HEK293 (cell line): Measurements from ENCODE around the gene LKAAEAR1.

ENCODE experiments used
- CTCF ChIA-PET: fragments of 350-600 bp; formaldehyde crosslinking; extraction: SDS; loops from one replicate; lab custom pipeline; 2021; ENCODE audit warnings: antibody characterized with exemption; lab: Yijun Ruan, JAX
- POLR2A ChIA-PET: fragments of 300-600 bp; formaldehyde crosslinking; extraction: SDS; loops from one replicate; lab custom pipeline; 2020; ENCODE audit warnings: antibody characterized with exemption, inconsistent platforms; lab: Yijun Ruan, JAX
- H3K27ac ChIP-seq: fragments of 200-500 bp; sonication (Bioruptor generic); 2 replicates; pipeline ENCODE4 v1.5.1; 2014; ENCODE audit warnings: low read depth, low read length, control low read depth, inconsistent platforms; ENCODE audit errors: extremely low read depth
- H3K36me3 ChIP-seq, 2 experiments: fragments of 200-500 bp in 1 of 2; sonication (Bioruptor generic) in 1 of 2; 1 replicate in 1 of 2; 2 replicates in 1 of 2; pipeline ENCODE4 v1.5.1; 2014 to 2017; ENCODE audit warnings: inconsistent platforms in 2 of 2, low read length in 2 of 2; ENCODE audit not compliant: control insufficient read depth in 2 of 2, insufficient read depth in 1 of 2
- H3K4me1 ChIP-seq: fragments of 200-500 bp; sonication (Bioruptor generic); 2 replicates; pipeline ENCODE4 v1.5.1; 2014; ENCODE audit warnings: mild to moderate bottlenecking, low read length, inconsistent platforms; ENCODE audit not compliant: control insufficient read depth, insufficient read depth
- H3K4me3 ChIP-seq: 2 replicates; pipeline ENCODE4 v1.5.1; 2011; ENCODE audit warnings: low read depth, mild to moderate bottlenecking, control low read depth, low read length, moderate library complexity
- H3K9me3 ChIP-seq: fragments of 200-500 bp; sonication (Bioruptor generic); 2 replicates; pipeline ENCODE4 v1.5.1; 2014; ENCODE audit warnings: low read depth, low read length, inconsistent platforms; ENCODE audit not compliant: control insufficient read depth, insufficient read depth
- BCL11B ChIP-seq: fragments of 450-650 bp; formaldehyde crosslinking; IDR thresholded peaks from 2 replicates; pipeline ENCODE4 v1.5.1; 2016; ENCODE audit warnings: low read depth, missing biosample characterization, missing genetic modification characterization
- OVOL3 ChIP-seq: fragments of 450-650 bp; formaldehyde crosslinking; IDR thresholded peaks from 2 replicates; pipeline ENCODE4 v1.5.1; 2016; ENCODE audit warnings: missing biosample characterization, missing genetic modification characterization
- RBAK ChIP-seq: fragments of 450-650 bp; formaldehyde crosslinking; IDR thresholded peaks from 2 replicates; pipeline ENCODE4 v1.5.1; 2016; ENCODE audit warnings: missing biosample characterization, missing genetic modification characterization
- SALL2 ChIP-seq: fragments of 450-650 bp; formaldehyde crosslinking; IDR thresholded peaks from 2 replicates; pipeline ENCODE4 v1.5.0; 2017; ENCODE audit warnings: missing biosample characterization, mild to moderate bottlenecking, missing genetic modification characterization, borderline replicate concordance
- YY2 ChIP-seq: fragments of 450-650 bp; formaldehyde crosslinking; IDR thresholded peaks from 2 replicates; pipeline ENCODE4 v1.5.1; 2016; ENCODE audit warnings: missing biosample characterization, missing genetic modification characterization
- ZNF266 ChIP-seq: fragments of 450-650 bp; formaldehyde crosslinking; IDR thresholded peaks from 2 replicates; pipeline ENCODE4 v1.5.1; 2016; ENCODE audit warnings: missing biosample characterization, missing genetic modification characterization, low read depth
- ZNF423 ChIP-seq: fragments of 450-650 bp; formaldehyde crosslinking; IDR thresholded peaks from 2 replicates; pipeline ENCODE4 v1.5.1; 2016; ENCODE audit warnings: missing biosample characterization, missing genetic modification characterization
- ZNF530 ChIP-seq: fragments of 450-650 bp; formaldehyde crosslinking; IDR thresholded peaks from 2 replicates; pipeline ENCODE4 v1.5.1; 2016; ENCODE audit warnings: low read depth, missing biosample characterization, missing genetic modification characterization
- ZNF571 ChIP-seq: fragments of 450-650 bp; formaldehyde crosslinking; IDR thresholded peaks from 2 replicates; pipeline ENCODE4 v1.5.0; 2017; ENCODE audit warnings: missing biosample characterization, missing genetic modification characterization
- ZNF585B ChIP-seq: fragments of 450-650 bp; formaldehyde crosslinking; IDR thresholded peaks from 2 replicates; pipeline ENCODE4 v1.5.1; 2016; ENCODE audit warnings: missing biosample characterization, missing genetic modification characterization
- ZNF610 ChIP-seq: fragments of 450-650 bp; formaldehyde crosslinking; IDR thresholded peaks from 2 replicates; pipeline ENCODE4 v1.5.1; 2016; ENCODE audit warnings: missing biosample characterization, missing genetic modification characterization, borderline replicate concordance
- ZNF791 ChIP-seq: fragments of 450-650 bp; formaldehyde crosslinking; IDR thresholded peaks from 2 replicates; pipeline ENCODE4 v1.5.1; 2016; ENCODE audit warnings: missing biosample characterization, missing genetic modification characterization
- ZNF843 ChIP-seq: fragments of 450-650 bp; formaldehyde crosslinking; IDR thresholded peaks from 2 replicates; pipeline ENCODE4 v1.5.1; 2016; ENCODE audit warnings: missing biosample characterization, missing genetic modification characterization
- TF ChIP-seq, protein P1 (sequence below): fragments of 450-650 bp; formaldehyde crosslinking; IDR thresholded peaks from 2 replicates; pipeline ENCODE4 v1.5.1; 2017; ENCODE audit warnings: missing biosample characterization, missing genetic modification characterization
- TF ChIP-seq, protein P2 (sequence below): fragments of 450-650 bp; formaldehyde crosslinking; IDR thresholded peaks from 2 replicates; pipeline ENCODE4 v1.5.1; 2016; ENCODE audit warnings: missing biosample characterization, missing genetic modification characterization, borderline replicate concordance
- TF ChIP-seq, protein P3 (sequence below): fragments of 450-650 bp; IDR thresholded peaks from 2 replicates; pipeline ENCODE4 v1.5.1; 2018; ENCODE audit warnings: missing biosample characterization, missing genetic modification characterization
- TF ChIP-seq, protein P4 (sequence below): fragments of 450-650 bp; formaldehyde crosslinking; IDR thresholded peaks from 2 replicates; pipeline ENCODE4 v1.5.1; 2017; ENCODE audit warnings: missing biosample characterization, missing genetic modification characterization
- TF ChIP-seq, protein P5 (sequence below): fragments of 450-650 bp; formaldehyde crosslinking; IDR thresholded peaks from 2 replicates; pipeline ENCODE4 v1.5.1; 2016; ENCODE audit warnings: missing biosample characterization, missing genetic modification characterization
- TF ChIP-seq, protein P6 (sequence below): fragments of 450-650 bp; formaldehyde crosslinking; IDR thresholded peaks from 2 replicates; pipeline ENCODE4 v1.5.1; 2016; ENCODE audit warnings: missing biosample characterization, missing genetic modification characterization
- TF ChIP-seq, protein P7 (sequence below): fragments of 450-650 bp; formaldehyde crosslinking; IDR thresholded peaks from 2 replicates; pipeline ENCODE4 v1.5.1; 2016; ENCODE audit warnings: missing biosample characterization, missing genetic modification characterization

The LKAAEAR1 gene

DNA sequence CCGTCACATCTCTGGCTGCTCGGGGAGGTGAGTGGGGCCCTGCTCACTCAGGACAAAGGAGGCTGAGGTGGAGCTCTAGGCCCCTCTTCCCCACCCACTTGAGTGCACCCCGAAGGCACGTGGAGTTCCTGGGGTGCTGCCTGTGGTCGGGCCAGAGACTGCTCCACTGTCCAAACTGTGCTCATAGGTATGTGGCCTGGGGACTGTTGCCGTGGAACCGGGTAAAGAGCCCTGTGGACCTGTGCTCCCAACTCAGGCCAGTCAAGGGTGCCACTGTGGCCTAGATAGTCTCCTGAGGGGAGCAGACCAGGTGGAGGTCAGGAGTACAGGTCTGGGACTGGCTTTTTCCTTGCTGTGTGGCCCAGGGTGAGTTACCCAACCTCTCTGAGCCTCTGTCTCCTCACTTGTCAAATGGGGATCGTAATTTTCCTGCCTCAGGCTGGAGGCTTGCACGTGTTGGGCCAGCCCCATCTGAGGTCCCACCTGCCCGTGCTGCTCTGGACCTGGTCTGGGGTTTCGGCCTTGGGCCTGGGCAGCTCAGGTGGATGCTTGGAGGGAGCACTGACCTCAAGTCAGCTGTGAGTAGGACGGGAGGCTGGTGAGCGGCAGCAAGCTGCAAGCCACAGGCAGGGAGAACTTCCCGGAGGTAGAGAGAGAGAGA, 35.6 kb upstream of the LKAAEAR1 start:
- Histone ChIP-seq H3K4me1 (no peaks in the 10 kb centered on the region), H3K9me3 (no peaks in the 10 kb centered on the region), H3K36me3 (no peaks in the 10 kb centered on the region), H3K4me3 (no peak overlapping the region), H3K27ac (no peak overlapping the region)
- ChIA-PET POLR2A (interaction anchor here (0.7 to 1.4 kb wide), 3 partner anchors 18 to 1733 kb away, joined by 4 read pairs; partner anchors contain the start of genes PRPF6 and RPS21), CTCF (interaction anchor here (0.6 to 3.5 kb wide), 27 partner anchors 8 to 1410 kb away, joined by 3 to 35 read pairs (median 5); partner anchors contain the start of genes LKAAEAR1, PRPF6 and SAMD10)
- TF ChIP-seq SALL2 (tag by site-specific recombination) = no peak
- no peak for TF ChIP-seq OVOL3
- TF ChIP-seq YY2 = no peak
- TF ChIP-seq ZNF571 (tag by site-specific recombination) = no peak
- TF ChIP-seq, protein P1, sequence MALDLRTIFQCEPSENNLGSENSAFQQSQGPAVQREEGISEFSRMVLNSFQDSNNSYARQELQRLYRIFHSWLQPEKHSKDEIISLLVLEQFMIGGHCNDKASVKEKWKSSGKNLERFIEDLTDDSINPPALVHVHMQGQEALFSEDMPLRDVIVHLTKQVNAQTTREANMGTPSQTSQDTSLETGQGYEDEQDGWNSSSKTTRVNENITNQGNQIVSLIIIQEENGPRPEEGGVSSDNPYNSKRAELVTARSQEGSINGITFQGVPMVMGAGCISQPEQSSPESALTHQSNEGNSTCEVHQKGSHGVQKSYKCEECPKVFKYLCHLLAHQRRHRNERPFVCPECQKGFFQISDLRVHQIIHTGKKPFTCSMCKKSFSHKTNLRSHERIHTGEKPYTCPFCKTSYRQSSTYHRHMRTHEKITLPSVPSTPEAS (tag by site-specific recombination) = no peak
- TF ChIP-seq ZNF423 (tag by site-specific recombination) = no peak
- TF ChIP-seq ZNF843 (tag by site-specific recombination) = no peak
- TF ChIP-seq ZNF266 = no peak
- no peak for TF ChIP-seq ZNF791 (tag by site-specific recombination)
- TF ChIP-seq BCL11B (tag by site-specific recombination) = no peak
- TF ChIP-seq, protein P2, sequence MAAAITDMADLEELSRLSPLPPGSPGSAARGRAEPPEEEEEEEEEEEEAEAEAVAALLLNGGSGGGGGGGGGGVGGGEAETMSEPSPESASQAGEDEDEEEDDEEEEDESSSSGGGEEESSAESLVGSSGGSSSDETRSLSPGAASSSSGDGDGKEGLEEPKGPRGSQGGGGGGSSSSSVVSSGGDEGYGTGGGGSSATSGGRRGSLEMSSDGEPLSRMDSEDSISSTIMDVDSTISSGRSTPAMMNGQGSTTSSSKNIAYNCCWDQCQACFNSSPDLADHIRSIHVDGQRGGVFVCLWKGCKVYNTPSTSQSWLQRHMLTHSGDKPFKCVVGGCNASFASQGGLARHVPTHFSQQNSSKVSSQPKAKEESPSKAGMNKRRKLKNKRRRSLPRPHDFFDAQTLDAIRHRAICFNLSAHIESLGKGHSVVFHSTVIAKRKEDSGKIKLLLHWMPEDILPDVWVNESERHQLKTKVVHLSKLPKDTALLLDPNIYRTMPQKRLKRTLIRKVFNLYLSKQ = no peak
- TF ChIP-seq, protein P3, sequence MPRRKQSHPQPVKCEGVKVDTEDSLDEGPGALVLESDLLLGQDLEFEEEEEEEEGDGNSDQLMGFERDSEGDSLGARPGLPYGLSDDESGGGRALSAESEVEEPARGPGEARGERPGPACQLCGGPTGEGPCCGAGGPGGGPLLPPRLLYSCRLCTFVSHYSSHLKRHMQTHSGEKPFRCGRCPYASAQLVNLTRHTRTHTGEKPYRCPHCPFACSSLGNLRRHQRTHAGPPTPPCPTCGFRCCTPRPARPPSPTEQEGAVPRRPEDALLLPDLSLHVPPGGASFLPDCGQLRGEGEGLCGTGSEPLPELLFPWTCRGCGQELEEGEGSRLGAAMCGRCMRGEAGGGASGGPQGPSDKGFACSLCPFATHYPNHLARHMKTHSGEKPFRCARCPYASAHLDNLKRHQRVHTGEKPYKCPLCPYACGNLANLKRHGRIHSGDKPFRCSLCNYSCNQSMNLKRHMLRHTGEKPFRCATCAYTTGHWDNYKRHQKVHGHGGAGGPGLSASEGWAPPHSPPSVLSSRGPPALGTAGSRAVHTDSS (tag by site-specific recombination) = no peak
- TF ChIP-seq, protein P4, sequence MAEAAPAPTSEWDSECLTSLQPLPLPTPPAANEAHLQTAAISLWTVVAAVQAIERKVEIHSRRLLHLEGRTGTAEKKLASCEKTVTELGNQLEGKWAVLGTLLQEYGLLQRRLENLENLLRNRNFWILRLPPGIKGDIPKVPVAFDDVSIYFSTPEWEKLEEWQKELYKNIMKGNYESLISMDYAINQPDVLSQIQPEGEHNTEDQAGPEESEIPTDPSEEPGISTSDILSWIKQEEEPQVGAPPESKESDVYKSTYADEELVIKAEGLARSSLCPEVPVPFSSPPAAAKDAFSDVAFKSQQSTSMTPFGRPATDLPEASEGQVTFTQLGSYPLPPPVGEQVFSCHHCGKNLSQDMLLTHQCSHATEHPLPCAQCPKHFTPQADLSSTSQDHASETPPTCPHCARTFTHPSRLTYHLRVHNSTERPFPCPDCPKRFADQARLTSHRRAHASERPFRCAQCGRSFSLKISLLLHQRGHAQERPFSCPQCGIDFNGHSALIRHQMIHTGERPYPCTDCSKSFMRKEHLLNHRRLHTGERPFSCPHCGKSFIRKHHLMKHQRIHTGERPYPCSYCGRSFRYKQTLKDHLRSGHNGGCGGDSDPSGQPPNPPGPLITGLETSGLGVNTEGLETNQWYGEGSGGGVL (tag by site-specific recombination) = no peak
- TF ChIP-seq, protein P5, sequence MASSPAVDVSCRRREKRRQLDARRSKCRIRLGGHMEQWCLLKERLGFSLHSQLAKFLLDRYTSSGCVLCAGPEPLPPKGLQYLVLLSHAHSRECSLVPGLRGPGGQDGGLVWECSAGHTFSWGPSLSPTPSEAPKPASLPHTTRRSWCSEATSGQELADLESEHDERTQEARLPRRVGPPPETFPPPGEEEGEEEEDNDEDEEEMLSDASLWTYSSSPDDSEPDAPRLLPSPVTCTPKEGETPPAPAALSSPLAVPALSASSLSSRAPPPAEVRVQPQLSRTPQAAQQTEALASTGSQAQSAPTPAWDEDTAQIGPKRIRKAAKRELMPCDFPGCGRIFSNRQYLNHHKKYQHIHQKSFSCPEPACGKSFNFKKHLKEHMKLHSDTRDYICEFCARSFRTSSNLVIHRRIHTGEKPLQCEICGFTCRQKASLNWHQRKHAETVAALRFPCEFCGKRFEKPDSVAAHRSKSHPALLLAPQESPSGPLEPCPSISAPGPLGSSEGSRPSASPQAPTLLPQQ = no peak
- no peak for TF ChIP-seq ZNF530
- TF ChIP-seq, protein P6, sequence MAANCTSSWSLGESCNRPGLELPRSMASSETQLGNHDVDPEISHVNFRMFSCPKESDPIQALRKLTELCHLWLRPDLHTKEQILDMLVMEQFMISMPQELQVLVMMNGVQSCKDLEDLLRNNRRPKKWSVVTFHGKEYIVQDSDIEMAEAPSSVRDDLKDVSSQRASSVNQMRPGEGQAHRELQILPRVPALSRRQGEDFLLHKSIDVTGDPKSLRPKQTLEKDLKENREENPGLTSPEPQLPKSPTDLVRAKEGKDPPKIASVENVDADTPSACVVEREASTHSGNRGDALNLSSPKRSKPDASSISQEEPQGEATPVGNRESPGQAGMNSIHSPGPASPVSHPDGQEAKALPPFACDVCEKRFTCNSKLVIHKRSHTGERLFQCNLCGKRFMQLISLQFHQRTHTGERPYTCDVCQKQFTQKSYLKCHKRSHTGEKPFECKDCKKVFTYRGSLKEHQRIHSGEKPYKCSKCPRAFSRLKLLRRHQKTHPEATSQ = no peak
- TF ChIP-seq RBAK (tag by site-specific recombination) = no peak
- no peak for TF ChIP-seq ZNF585B
- TF ChIP-seq, protein P7, sequence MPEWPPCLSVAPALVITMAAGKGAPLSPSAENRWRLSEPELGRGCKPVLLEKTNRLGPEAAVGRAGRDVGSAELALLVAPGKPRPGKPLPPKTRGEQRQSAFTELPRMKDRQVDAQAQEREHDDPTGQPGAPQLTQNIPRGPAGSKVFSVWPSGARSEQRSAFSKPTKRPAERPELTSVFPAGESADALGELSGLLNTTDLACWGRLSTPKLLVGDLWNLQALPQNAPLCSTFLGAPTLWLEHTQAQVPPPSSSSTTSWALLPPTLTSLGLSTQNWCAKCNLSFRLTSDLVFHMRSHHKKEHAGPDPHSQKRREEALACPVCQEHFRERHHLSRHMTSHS = no peak
- no peak for TF ChIP-seq ZNF610 (tag by site-specific recombination)
